Kidney epithelial cell (primary cell): ENCODE results near the gene AFF3. TPM values are rescaled to one million over a fixed set of nuclear protein-coding genes. Genes with fewer than 3 reads are reported as not detected.

Experiments used
- DNase-seq: peaks from one replicate; pipeline ENCODE4 v3.0.0-alpha.2; 2010; ENCODE audit warnings: low read depth
- H3K27me3 ChIP-seq: 2 replicates; pipeline ENCODE4 v1.6.0; 2011; ENCODE audit warnings: low read length; ENCODE audit not compliant: control insufficient read depth, insufficient read depth
- H3K36me3 ChIP-seq: 2 replicates; pipeline ENCODE4 v1.5.1; 2011; ENCODE audit warnings: low read length; ENCODE audit not compliant: control insufficient read depth, insufficient read depth
- H3K4me3 ChIP-seq: 2 replicates; pipeline ENCODE4 v1.5.1; 2011; ENCODE audit warnings: low read depth, mild to moderate bottlenecking, control low read depth, low read length
- total RNA-seq: library from RNA; depleted of rRNA; stranded (reverse); fragments of >200 nt; gene quantifications from 2 replicates; pipeline ENCODE4 v1.2.3, GENCODE V29; 2015
- TF ChIP-seq, protein P1 (sequence below): IDR thresholded peaks from 2 replicates; pipeline ENCODE4 v1.5.1; 2011; ENCODE audit warnings: mild to moderate bottlenecking, moderate library complexity, low read length, control low read depth, inconsistent platforms; ENCODE audit not compliant: insufficient read depth, poor library complexity, severe bottlenecking

The AFF3 gene
- total RNA-seq, 1 donor from 2014 or later, result 13.9 TPM

DNA sequence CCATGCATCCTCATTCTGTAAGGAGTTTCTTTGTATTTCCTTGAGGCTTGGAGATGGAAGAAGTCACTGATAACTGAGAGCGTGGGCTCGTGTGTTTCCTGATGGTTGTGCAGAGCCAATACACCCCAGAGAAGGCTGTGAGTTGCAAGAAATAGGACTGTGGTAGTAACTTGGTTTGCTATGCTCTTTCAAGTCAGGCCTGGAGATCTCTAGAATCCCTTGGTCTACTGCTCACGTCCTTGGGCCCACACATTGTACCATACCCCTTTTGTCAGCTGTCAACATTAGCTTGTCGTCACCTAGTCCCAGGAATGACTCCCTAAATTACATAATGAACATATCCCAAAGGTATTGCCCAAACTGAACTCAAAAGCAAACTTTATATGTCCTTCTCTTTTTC lies 414.2 kb downstream of the AFF3 start:
- no peak for DNase-seq
- no peaks in the 10 kb centered on the region for H3K27me3 ChIP-seq
- TF ChIP-seq, protein P1, sequence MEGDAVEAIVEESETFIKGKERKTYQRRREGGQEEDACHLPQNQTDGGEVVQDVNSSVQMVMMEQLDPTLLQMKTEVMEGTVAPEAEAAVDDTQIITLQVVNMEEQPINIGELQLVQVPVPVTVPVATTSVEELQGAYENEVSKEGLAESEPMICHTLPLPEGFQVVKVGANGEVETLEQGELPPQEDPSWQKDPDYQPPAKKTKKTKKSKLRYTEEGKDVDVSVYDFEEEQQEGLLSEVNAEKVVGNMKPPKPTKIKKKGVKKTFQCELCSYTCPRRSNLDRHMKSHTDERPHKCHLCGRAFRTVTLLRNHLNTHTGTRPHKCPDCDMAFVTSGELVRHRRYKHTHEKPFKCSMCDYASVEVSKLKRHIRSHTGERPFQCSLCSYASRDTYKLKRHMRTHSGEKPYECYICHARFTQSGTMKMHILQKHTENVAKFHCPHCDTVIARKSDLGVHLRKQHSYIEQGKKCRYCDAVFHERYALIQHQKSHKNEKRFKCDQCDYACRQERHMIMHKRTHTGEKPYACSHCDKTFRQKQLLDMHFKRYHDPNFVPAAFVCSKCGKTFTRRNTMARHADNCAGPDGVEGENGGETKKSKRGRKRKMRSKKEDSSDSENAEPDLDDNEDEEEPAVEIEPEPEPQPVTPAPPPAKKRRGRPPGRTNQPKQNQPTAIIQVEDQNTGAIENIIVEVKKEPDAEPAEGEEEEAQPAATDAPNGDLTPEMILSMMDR, result no peak
- H3K4me3 ChIP-seq, result no peak overlapping the region
- H3K36me3 ChIP-seq, result no peaks in the 10 kb centered on the region

DNA sequence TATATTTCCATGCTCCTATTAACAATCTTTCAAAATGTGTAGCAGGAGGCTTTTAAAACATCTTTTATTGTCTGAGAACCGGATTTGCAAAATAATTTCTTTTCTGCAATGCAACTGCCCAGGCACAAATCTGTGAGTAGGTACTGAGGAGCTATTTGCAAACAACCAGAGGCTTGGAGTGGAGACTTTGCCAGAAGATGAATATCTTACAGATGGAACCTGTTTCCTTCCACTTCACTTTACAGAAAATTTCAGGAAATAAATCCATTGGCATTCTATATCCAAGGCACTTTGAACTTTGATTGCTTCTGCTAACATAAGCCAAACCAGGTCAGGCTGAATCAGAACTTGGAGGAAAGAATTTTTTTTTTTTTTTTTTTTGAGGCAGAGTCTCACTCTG lies 415.2 kb downstream of the AFF3 start:
- no peaks in the 10 kb centered on the region for H3K36me3 ChIP-seq
- DNase-seq, result no peak
- no peaks in the 10 kb centered on the region for H3K27me3 ChIP-seq
- TF ChIP-seq, protein P1, result no peak
- H3K4me3 ChIP-seq, result no peak overlapping the region

DNA sequence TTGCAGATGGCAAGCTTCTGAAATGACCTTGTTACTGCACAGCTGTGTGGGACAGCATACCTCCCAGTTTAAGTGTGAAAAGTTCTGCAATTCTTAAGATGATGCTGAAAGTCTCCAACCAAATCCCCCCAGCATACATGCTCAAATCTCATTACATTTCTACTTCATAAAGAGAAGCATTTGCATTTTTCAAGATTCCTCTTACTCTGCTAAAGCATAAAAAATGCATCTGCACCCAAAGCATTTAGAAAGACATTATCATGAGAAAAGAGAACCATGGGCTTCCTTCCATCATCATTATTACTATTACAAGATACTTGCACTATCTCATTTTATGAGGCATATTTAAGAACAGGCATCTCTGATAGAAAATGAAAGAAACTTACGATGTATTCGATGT lies 415.7 kb downstream of the AFF3 start:
- TF ChIP-seq, protein P1, result no peak
- no peaks in the 10 kb centered on the region for H3K27me3 ChIP-seq
- H3K4me3 ChIP-seq, result no peak overlapping the region
- H3K36me3 ChIP-seq, result no peaks in the 10 kb centered on the region
- no peak for DNase-seq

DNA sequence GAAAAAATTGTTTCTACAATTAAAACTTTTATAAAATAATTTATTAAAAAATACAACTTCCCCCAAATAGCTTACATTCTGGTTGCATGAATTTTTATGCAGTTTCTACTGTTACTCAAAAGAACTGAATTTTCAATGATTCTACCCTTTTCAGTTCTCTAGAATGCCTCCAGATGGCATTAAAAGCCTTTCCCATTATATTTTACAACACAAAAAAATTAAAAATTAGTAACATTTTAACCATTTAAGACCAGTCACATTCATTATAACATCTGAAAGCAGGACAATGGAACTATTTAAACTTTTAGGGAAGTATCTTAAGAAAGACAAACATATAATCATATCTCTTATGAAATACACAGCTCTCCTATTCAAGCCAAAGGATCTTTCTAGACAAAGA lies 416.6 kb downstream of the AFF3 start:
- TF ChIP-seq, protein P1, result no peak
- H3K4me3 ChIP-seq, result no peak overlapping the region
- no peaks in the 10 kb centered on the region for H3K27me3 ChIP-seq
- DNase-seq, result no peak
- no peaks in the 10 kb centered on the region for H3K36me3 ChIP-seq

DNA sequence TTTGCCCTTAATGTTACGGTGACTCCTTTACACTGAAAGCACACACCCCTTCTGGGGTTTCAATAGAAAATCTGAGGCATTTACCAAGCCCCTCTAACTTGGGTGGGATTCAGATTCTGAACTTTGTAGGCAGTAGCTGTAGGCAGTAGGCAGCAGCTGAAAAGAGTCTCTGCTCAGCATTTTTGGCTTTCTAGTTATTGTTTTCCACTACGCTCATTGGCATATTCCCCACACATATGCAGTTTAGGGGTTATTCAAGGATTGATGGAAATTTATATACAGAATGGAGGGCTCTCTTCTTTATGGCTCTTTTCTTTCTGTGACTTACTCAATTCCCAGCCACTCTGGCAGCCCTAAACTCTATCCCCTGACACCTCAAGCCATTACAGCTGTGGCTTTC lies 419.9 kb downstream of the AFF3 start:
- Histone ChIP-seq H3K36me3 (no peaks in the 10 kb centered on the region), H3K27me3 (no peaks in the 10 kb centered on the region), H3K4me3 (no peak overlapping the region)
- no peak for DNase-seq
- TF ChIP-seq, protein P1, result no peak

DNA sequence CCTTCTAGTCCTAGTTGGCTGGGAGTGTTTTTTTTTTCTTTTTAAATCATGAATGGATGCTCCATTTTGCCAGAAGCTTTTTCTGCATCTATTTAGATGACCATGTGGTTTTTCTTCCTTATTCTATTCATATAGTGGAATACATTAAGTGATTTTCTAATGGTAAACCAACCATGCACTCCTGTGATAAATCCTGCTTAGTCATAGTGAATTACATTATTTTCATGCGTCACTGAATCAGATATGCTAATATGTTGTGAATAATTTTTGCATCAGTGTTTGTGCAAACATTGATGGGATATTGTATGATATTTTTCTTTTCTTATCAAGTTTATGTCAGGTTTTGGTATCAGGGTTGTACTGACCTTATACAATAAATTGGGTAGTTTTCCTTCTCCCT lies 423.3 kb downstream of the AFF3 start:
- DNase-seq, result no peak
- Histone ChIP-seq H3K36me3 (no peaks in the 10 kb centered on the region), H3K4me3 (no peak overlapping the region), H3K27me3 (no peaks in the 10 kb centered on the region)
- TF ChIP-seq, protein P1, result no peak
